Brain microvascular endothelial cell (primary cell): Measurements from ENCODE around the gene ADIPOR2.

Experiments used
- DNase-seq: peaks from one replicate; pipeline ENCODE4 v3.0.0-alpha.2; 2020
- H3K27ac ChIP-seq: fragments of 250-450 bp; sonication (Bioruptor Pico); 2 replicates; pipeline ENCODE4 v1.5.1; 2020; ENCODE audit warnings: mild to moderate bottlenecking, moderate library complexity
- H3K27me3 ChIP-seq: fragments of 250-450 bp; sonication (Bioruptor Pico); replicated peaks from 2 replicates; pipeline ENCODE4 v1.5.1; 2020; ENCODE audit warnings: mild to moderate bottlenecking
- H3K36me3 ChIP-seq: fragments of 250-450 bp; sonication (Bioruptor Pico); replicated peaks from 2 replicates; pipeline ENCODE4 v1.5.1; 2020; ENCODE audit warnings: mild to moderate bottlenecking
- H3K4me3 ChIP-seq: 2 replicates; pipeline ENCODE4 v1.5.1; 2011; ENCODE audit warnings: low read depth, mild to moderate bottlenecking, control low read depth, low read length, moderate library complexity
- in situ Hi-C: cut with HindIII; loops from 2 replicates; pipeline ENCODE4 v1.10.0; 2017; ENCODE audit warnings: low sequenced_read_pairs, low pct_ligation_motif_present
- TF ChIP-seq, protein P1 (sequence below): IDR thresholded peaks from 2 replicates; pipeline ENCODE4 v1.5.1; 2011; ENCODE audit warnings: low read depth, mild to moderate bottlenecking, moderate library complexity, low read length, control low read depth, inconsistent platforms; ENCODE audit errors: missing control alignments

ADIPOR2 gene

GRCh38 chr12:1651946-1652345, 38.9 kb upstream of the ADIPOR2 start:
- Histone ChIP-seq H3K4me3 (no peak overlapping the region), H3K27ac (no peak overlapping the region), H3K27me3 (no peaks in the 10 kb centered on the region), H3K36me3 (peaks cover 2% of the 10 kb centered on the region)
- TF ChIP-seq, protein P1, sequence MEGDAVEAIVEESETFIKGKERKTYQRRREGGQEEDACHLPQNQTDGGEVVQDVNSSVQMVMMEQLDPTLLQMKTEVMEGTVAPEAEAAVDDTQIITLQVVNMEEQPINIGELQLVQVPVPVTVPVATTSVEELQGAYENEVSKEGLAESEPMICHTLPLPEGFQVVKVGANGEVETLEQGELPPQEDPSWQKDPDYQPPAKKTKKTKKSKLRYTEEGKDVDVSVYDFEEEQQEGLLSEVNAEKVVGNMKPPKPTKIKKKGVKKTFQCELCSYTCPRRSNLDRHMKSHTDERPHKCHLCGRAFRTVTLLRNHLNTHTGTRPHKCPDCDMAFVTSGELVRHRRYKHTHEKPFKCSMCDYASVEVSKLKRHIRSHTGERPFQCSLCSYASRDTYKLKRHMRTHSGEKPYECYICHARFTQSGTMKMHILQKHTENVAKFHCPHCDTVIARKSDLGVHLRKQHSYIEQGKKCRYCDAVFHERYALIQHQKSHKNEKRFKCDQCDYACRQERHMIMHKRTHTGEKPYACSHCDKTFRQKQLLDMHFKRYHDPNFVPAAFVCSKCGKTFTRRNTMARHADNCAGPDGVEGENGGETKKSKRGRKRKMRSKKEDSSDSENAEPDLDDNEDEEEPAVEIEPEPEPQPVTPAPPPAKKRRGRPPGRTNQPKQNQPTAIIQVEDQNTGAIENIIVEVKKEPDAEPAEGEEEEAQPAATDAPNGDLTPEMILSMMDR, result no peak
- DNase-seq, result no peak
- in situ Hi-C loops, result loop anchor here (25.0 kb wide), 1 partner anchor 135 kb away; no protein-coding TSS in a partner anchor

- TF ChIP-seq, protein P1, result no peak
- in situ Hi-C loops, result loop anchor here (25.0 kb wide), 1 partner anchor 132 kb away; no protein-coding TSS in a partner anchor
- no peaks in the 10 kb centered on the region for H3K27me3 ChIP-seq
- H3K36me3 ChIP-seq, result no peaks in the 10 kb centered on the region
- no peak overlapping the region for H3K4me3 ChIP-seq
- no peak overlapping the region for H3K27ac ChIP-seq
- no peak for DNase-seq
Measured at GRCh38 chr12:1655225-1655788, 35.6 kb upstream of the ADIPOR2 start.

GRCh38 chr12:1656902-1657301, 34.0 kb upstream of the ADIPOR2 start:
- no peak for DNase-seq
- Histone ChIP-seq H3K27ac (no peak overlapping the region), H3K4me3 (no peak overlapping the region), H3K27me3 (no peaks in the 10 kb centered on the region), H3K36me3 (no peaks in the 10 kb centered on the region)
- TF ChIP-seq, protein P1, result no peak
- in situ Hi-C loops, result loop anchor here (25.0 kb wide), 1 partner anchor 130 kb away; no protein-coding TSS in a partner anchor

DNA sequence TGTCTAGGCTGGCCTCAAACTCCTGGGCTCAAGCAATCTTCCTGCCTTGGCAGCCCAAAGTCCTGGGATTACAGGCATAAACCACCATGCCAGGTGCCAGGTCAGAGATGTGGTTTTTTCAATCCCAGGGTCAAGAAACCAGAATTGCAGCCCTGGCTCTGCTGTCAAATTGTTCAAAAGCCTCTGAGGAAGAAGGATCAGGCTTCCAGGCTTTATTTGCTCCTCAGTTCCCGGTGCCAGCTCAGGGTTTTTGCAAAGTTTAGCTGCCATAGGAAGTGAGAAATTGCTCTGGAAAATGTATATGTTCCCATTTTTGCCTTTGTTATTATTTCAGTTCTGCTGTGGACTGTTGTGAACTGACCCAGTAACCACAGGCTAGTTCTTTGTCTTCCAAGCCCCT, 33.2 kb upstream of the ADIPOR2 start:
- H3K36me3 ChIP-seq, result no peaks in the 10 kb centered on the region
- no peak for DNase-seq
- no peak overlapping the region for H3K4me3 ChIP-seq
- in situ Hi-C loops, result loop anchor here (25.0 kb wide), 1 partner anchor 130 kb away; no protein-coding TSS in a partner anchor
- no peak overlapping the region for H3K27ac ChIP-seq
- no peaks in the 10 kb centered on the region for H3K27me3 ChIP-seq
- TF ChIP-seq, protein P1, result no peak

GRCh38 chr12:1660304-1661187, 30.3 kb upstream of the ADIPOR2 start:
- Histone ChIP-seq H3K27ac (no peak overlapping the region), H3K4me3 (no peak overlapping the region), H3K27me3 (no peaks in the 10 kb centered on the region), H3K36me3 (no peaks in the 10 kb centered on the region)
- in situ Hi-C loops, result loop anchor here (25.0 kb wide), 1 partner anchor 127 kb away; no protein-coding TSS in a partner anchor
- DNase-seq, result no peak
- TF ChIP-seq, protein P1, result no peak
